Fibroblast of peridontal ligament (primary cell): ENCODE measurements around the gene ZNF530.

ENCODE experiments used
- DNase-seq: peaks from one replicate; pipeline ENCODE4 v3.0.0-alpha.2; 2010; ENCODE audit errors: extremely low read depth

ZNF530 gene

DNA sequence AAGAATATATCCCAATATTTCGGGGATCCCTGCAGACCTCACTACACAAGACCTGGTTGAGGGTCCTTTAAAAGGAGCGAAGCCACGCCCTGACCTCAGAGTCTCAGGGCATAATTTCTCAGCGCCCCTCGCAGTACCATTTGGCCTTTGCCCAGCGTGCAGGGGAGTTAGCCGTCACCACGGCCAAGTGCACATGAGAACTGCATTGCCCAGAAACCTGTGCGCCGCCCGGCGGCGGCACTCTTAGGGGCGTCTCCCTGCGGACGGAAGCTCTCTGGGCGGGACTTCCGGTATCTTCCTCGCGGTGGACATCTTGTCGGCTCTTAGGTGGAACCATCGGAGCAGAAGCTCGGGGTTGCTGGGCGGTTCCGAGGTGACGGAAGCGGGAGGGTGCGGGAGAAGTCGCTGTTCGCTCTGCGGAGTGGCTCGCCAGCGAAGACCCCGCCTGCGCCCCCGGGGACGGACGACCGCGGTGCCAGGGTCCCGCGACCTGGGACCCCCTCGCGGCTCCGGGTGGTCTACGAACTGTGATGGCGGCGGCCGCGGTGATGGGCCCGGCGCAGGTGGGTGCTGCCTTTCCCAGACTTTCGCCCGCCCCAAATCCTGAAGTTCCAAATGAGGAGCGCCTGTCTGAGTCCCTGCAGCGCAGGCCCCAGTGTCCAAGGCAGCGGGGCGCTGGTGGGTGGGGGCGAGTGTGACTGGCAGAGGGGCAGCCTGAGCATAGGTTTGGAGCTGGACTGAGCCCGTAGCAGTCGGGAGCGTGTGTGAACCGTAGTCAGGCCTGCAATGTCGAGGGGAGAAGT, 14.5 kb downstream of the ZNF530 start, which contains the start of gene ZNF134:
TSS of gene ZNF134 (plus strand) at position 302 of the 803 bp plus-strand sequence. CDS start 5,227 bp downstream, outside the sequence.
- DNase-seq, result peak; percentile 85

DNA sequence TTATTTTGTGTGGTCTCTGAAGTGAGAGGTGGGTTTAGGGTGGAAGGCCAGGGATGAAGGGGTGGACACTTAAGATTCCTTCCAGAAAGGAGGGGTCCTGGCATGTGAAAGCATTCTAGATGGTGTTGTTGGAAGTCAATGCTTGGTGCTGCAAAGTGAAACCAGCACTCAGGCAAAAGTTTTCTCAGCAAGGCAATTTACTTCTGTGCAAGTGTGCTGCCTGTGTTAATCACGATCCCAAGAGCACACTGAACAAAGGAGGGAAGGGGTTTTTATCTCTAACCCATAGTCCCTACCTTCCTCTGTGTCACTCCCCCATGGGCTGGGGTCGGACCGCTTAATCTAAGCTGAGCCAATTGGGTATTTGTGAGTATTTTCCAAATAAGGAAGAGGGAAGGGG, 15.7 kb downstream of the ZNF530 start:
- no peak for DNase-seq

DNA sequence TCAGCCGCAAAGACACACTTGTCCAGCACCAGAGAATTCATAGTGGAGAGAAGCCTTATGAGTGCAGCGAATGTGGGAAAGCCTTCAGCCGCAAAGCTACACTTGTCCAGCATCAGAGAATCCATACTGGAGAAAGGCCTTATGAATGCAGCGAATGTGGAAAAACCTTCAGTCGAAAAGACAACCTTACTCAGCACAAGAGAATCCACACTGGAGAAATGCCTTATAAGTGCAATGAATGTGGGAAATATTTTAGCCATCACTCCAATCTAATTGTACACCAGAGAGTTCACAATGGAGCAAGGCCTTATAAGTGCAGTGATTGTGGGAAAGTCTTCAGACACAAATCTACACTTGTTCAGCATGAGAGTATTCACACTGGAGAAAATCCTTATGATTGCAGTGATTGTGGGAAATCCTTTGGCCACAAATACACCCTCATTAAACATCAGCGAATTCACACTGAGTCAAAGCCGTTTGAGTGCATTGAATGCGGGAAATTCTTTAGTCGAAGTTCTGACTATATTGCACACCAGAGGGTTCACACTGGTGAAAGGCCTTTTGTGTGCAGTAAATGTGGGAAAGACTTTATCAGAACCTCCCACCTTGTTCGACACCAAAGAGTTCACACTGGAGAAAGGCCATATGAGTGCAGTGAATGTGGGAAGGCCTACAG, 21.1 kb downstream of the ZNF530 start:
- DNase-seq, result peak; percentile 17

DNA sequence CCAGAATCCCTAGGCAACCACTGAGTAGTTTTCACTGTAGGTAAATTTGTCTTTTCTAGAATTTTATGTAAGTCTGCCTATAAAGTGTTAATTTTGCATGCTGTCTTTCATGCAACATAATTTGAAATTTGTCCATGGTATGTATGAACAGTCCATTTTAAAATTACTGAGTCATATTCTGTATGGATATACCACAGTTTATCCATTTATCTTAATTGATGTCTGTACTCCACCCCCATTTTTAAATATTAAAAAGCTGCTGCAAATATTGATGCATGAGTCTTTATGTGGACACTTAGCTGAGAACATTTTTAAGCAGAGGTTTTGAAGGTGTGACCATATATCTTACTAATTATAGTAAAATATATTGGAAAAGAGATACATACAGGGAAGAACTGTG, 23.4 kb downstream of the ZNF530 start:
- DNase-seq, result no peak

DNA sequence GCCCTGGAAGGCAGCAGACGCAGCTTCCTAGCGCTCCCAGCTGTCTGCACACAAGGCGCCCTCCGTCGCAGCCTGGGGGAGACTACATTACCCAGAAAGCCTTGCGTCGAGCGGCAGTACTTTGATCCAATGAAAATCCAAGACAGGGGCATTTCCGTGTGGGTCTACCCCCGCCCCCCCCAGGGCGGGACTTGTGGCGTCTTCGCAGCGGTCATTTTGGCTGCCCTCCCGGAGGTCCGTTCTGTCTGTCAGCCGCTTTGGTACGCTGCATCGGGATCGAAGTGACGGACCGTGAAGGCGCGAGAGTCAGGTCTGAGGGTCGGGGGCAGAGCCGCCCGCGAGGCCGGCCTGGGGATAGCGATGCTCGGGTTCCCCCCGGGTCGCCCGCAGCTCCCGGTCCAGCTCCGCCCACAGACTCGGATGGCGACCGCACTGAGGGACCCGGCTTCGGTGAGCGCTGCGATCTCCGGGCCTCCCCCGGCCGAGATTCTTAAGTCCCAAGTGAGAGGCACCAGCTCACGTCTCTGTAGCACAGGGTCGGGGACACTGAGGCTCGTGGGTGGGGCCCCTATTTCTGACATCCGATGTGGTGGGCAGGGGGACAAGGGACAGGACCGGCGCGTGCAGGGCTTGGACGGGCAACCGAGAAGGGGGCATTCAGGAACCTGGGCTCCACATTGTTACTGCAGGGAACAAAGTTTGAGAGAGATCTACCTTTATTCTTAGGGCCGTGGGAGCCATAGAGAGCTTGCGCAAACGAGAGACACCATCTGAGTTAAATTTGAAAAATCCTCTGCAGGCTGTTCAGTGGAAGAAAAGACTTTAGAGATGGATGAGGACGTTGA, 33.5 kb downstream of the ZNF530 start, which contains the start of gene ZNF211:
TSS of gene ZNF211 (plus strand) at position 182 of the 845 bp plus-strand sequence. CDS start at position 361, 179 bp downstream.
- DNase-seq, result peak; percentile 92

DNA sequence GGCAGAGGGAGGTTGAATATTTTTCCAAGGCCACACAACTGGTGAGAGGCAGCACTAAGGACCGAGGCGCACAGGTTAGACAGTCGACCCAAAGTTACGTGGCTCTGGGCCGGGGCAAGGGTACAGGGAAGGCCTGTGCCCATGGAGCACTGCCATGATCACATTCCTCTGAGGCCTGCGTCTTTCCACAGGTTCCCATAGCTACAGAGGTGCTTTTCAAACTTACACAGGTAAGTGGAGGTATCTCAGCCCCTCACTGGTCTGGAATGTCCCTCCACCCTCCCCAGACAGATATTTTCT, 34.1 kb downstream of the ZNF530 start:
- DNase-seq, result no peak

DNA sequence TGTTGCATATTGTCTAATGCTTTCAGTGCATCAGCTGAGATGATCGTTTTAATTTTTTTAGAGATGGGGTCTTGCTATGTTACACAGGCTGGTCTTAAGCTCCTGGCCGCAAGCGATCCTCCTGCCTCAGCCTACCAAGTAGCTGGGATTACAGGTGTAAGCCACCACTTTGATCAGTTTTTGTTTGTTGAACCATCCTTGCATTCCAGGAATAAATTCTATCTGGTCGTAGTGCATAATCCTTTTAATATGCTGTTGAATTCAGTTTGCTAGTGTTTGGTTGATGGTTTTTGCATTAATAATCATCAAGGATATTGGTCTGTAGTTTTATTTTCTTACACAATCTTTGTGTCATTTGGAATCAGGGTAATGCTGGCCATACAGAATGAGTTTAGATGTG, 37.7 kb downstream of the ZNF530 start:
- peak; percentile 4 for DNase-seq

DNA sequence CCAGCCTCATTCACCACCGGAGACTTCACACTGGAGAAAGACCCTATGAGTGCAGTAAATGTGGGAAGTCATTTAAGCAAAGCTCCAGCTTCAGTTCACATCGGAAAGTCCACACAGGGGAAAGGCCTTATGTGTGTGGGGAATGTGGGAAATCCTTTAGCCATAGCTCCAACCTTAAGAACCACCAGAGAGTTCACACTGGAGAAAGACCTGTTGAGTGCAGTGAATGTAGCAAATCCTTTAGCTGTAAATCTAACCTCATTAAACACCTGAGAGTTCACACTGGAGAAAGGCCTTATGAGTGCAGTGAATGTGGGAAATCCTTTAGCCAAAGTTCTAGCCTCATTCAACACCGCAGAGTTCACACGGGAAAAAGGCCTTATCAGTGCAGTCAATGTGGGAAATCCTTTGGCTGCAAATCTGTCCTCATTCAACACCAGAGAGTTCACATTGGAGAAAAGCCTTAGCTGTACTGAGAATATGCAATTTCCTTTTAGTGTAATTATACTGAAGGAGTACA, 42.1 kb downstream of the ZNF530 start:
- DNase-seq, result no peak

DNA sequence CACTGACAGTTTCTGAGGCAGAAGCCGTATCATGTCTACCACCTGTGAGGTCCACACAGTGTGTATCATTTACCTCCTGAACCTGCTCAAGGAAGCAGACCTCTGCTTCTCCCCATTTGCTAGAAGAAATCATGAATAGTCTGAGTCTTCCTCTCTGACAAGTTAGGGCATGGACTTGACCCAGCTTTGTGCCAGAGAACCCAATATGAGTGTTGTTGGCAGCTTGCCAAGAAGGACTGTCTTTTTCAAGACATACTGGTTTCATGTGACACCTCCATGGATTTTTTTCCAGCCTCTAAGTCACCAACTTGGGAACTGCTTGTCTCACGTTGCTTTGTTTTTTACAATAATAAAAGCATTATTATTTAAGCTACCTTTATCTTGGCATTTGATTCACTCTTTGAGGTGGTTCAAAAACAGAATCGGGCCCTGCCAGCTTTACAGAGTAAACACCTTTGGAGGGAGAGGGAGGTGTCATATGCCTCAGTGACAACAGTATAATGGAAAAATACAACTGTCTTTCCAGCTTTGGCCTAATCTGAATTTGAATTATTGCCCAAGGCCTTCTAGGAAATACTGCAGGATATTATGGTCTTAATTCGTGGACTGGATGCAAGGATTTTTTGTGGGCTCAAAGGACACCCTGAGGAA, 42.8 kb downstream of the ZNF530 start:
- DNase-seq, result no peak

DNA sequence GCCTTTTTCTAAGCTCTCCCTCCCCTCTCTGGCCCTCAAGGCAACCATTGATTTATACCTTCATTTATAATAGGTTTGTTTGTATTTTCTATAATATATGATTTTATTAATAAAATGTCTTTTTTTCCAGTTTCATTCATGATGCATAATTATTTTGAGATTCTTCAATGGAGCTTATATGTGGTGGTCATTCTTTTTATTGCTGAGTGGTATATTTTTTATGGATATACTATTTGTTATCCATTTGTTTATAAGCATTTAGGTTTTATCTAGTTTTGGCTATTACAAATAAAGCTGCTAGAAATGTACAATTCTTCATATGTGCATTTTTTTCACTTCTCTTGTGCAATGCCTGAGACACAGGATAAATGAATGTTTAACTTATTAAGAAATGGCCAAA, 44.0 kb downstream of the ZNF530 start:
- DNase-seq, result no peak

DNA sequence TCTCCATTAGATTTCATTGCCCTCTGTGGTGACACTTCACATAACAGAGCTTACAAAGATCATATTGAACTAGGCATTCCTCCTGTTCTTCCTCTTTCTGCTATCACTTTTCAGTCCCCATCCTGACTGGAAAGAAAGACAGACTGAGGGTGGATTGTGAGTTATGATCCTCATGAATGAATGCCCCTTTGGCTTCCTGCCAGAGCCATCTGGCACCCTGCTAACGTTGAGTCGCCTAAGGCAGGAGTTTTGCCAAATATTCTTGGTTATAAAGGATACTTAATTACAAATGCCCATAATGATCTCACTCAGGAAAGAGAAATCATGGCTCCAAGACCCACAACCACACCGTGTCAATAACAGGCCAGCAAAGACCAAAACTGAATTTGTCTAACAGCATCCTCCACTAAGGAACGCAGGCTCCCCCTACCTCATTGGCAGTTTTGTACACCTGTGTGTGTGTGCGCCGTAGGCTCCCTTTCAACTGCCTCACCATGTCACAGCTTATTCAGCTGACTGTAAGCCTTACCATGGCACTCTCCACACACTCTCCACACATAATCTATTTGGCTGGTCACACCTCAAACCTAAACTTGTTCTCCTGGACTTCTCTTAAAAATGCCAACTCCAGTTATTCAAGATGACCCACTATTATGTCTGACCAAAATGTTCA, 48.8 kb downstream of the ZNF530 start:
- DNase-seq, result no peak

DNA sequence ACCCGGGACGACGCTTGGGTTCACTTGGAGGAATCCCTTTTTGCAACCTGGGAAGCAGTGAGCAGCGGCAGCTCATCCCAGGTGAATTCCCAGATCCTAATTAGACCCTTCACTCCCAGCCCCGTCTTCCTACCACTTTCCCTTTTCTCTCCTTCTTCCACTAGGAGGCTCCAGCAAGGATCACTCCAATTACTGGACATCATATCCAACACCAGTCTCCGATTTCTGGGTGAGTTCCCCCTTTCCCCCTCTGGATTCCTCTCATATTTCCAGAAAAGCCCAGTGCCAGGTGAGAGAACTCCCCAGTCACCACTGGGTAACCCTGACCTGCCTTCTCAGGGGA, 51.9 kb downstream of the ZNF530 start:
- no peak for DNase-seq

DNA sequence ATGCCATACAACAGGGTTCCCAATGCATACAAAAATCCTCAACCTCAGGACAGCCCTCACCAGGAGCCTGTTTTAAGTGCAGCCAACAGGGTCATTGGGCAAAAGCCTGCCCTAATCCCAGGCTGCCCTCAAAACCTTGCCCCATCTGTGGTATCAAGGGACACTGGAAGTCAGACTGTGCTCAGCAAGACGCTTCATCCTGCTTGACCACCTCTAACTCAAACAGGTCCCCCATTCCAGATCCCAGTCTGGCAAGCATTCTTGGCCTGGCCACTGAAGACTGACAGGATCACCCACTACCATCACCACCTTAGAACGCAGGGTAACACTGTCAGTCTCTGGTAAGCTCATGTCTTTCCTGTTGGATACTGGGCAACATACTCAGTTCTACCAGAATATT, 54.0 kb downstream of the ZNF530 start:
- no peak for DNase-seq

DNA sequence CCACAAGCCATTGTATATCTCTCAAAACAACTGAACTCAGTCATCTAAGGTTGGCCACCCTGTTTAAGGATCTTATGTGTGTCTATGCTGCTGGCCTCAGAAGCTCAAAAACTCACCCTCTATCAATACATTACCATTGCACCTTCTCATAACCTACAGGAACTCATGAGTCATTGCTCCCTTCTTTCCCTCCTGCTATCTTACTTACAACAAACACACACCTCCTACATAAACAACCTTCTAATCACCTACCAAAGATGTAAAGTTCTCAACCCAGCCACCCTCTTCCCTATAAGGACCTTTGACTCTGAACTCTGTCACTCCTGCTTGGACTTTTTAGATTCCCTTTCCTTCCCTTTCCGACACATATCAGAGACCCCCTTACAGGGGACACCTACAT, 55.8 kb downstream of the ZNF530 start:
- no peak for DNase-seq

DNA sequence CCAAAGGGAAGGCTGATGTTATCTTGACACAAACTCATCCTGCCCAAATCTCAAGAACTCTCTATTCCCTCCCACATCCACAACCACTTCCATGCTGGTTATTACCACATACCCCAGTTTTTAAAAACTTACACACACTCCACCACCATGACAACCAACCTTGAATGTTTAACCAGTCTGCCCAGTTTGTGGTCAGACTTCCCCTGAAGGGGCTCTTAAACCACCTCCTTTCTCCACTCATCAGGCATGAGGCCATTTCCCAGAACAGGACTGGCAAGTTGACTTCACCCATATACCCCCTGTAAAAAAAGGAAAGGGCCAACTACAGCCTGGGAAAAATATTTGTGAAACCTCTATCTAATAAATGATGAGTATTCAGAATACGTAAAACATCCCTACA, 56.7 kb downstream of the ZNF530 start:
- DNase-seq, result no peak
